GM12801 (cell line): ENCODE measurements around the gene PKN2.

ENCODE experiments used
- CTCF ChIP-seq: IDR thresholded peaks from one replicate; pipeline ENCODE4 v1.5.1; 2011; ENCODE audit warnings: control low read depth; ENCODE audit not compliant: insufficient read length; ENCODE audit errors: extremely low read depth

PKN2 gene

DNA sequence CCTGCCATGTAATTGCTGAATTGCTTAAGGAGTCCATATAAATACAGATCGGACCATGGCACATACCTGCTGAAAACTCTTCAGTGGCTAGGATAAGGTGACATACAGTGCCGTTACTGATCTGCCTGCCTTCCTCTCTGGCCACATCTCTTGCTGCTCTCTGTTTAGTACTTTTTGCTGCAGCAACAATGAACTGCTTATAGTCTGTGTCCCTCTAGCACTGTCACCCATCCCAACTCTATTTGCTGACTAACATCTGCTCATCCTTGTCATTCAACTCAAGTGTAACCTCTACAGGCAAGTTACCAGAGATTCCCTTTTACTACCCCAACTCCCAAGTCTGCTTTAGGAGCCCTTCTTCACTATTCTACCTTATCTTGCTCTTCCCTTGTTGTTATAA, 141.6 kb downstream of the PKN2 start:
- no peak for TF ChIP-seq CTCF

DNA sequence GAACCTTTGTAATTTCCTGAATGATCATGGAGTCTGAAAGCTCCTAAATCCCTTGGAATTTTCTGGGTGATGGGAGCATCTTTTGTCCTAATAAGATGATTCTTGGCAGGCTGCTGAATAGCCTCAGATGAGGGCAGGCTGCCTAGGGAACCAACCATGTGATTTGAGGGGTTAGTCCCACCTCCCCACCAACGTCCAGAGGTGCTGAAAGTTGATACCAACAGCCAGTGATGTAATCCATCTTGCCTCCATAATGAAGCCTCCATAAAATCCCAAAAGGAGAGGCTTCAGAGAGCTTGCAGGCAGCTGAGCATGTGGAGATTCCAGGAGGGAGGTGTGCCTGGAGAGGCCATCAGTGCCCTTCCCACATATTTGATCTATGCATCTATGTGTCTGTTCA, 163.6 kb downstream of the PKN2 start:
- no peak for TF ChIP-seq CTCF

DNA sequence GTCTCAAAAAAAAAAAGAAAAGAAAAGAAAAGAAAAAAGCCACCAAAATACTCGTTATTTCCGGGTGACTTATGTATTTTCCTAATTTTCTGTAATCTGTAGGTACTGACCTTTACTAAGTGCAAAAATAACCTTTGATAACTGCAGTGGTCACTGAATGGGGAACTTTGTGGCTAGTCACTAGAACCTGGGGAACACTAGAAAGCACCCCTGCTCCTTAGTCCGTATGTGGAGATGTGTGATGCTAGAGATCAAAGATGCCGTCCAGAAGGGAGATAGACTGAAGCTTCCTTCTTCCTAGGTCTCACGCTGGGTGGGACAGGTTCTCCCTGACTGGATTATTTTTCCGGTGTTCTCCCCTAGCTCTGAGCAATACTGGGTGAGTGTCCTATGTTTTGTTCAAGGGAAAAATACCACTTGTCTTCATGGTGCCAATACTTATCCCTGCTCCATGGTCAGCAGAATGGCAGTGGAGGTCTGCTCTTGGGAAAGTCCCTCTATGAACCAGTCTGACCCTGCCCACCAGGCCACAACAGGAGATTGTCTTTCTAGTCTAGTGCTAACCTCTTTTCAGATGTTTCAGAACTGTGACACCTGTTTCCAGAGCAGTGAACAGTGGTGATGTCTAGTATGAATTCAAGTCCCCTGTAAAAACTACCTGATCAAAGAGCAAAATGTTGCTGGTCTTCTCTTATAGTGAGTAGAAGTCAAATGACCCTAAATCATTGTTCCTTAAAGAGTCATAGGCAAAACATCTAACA, 167.4 kb downstream of the PKN2 start:
- TF ChIP-seq CTCF = no peak

DNA sequence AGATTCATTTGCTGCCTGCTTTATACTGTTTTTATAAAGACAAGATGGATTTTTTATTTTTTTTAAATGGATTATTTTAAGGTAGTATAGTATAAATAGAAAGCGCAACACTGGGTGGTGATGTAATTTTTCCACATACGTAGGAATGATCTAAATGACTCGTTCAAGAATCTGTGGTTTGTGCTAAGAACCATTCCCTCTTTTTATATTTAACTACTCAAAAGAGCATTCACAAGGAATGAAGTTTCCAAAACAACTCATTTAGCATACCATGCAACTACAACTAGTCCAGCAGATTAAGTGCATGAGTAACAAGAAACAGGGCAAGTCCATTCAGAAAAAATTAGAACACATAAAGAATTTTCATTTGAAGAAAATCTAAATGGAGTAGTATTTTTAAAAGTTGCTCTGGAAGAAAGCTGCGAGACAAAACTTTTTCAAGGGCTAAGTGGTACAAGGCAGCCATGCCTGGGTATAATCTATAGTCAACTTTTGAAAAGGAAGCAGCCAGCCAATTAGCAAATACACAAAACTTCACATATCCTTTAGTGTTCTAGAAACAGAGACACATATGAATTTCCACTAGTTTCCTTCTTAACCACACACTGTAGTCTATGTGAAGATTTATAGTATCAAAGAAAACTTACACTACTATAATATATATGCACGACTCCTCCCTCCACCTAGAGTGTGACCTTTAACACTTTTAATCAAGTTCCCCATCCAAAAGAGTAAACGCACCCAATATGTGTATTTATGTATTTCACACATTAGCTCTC, 183.9 kb downstream of the PKN2 start:
- TF ChIP-seq CTCF = no peak

DNA sequence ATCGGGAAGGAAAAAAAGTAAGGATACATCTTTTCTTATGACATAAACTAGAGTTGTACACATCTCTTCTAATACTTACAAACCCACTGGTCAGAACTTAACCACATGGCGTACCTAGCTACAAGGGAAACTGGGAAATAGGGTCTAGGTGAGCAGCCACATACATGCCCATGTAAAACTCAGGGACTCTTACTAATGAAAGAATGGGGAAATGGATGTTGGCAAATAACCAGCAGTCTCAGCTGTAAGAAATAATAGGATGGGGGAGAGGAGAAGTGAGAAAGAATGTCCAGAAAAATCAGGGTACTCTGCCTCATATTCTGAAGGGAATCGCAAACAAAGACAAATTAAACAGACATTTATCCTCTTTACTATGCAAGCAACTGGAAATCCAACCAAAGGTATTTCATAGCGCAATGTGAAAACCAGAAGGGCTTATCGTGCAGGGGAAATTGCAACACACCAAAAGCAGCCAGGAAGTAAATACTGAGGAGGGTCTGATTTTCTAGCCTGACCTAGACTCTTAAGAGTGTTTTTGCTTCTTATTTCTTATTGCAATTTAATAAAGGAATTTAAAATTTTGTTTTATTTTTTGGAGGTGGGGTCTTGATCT, 189.8 kb downstream of the PKN2 start:
- no peak for TF ChIP-seq CTCF

- no peak for TF ChIP-seq CTCF
These were observed 191.5 kb downstream of the PKN2 start for GRCh38 chr1:88875595-88875994.

DNA sequence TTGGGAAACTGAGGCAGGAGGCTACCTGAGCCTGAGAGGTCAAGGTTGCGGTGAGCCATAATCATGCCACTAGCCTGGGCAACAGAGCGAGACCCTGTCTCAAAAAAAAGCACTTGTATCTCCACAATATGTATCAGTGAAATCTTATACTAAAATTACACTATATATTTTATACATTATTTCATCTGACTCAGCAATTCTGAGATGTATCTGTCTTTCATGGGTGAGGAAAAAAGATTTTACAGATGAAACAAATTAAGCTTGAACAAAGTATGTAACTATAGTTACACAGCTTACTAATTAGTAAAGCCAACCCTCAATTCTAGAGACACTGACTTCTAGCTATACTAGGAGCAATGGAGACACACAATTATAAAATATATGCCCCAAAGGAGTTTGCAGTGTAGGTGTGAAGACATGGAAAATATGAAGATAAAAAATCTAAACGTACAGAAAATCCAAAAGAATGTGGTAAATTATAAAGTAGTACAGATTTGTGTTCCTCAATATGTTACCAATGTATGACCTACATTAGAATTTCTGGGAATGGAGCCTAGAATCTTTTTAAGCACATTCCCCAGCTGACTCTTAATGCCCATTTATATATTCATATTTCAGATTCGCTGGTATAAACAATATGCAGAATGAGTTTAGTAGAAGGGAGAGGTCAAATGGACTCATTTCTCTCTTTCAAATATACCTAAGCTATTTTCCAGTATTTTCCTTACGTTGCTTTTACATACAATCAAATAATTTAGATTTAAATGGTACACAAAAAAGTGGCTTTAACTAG, 192.7 kb downstream of the PKN2 start:
- TF ChIP-seq CTCF = no peak
